ENCODE results near the gene ATF2.

Gene ATF2

DNA sequence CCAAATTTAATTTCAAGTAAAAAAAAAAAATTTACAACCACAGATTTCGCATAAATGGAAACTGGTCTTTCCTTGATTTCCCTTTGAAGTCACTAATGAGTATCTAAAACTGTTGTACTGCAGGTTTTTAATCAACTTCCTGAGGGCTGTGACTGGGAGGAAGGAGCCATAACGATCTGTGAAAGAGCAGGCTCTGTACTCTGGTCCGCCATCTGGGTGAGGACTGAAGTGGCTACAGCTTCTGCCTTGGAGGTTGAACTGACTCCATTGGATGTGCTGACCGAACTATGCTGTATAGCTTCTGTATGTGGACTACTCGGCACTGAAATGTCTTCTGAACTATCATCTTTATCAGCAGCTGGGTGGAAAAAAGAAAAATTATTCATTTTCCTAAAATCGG is 93.5 kb downstream of the ATF2 start:
- H3K4me3 Mint-ChIP-seq = no peak overlapping the region

DNA sequence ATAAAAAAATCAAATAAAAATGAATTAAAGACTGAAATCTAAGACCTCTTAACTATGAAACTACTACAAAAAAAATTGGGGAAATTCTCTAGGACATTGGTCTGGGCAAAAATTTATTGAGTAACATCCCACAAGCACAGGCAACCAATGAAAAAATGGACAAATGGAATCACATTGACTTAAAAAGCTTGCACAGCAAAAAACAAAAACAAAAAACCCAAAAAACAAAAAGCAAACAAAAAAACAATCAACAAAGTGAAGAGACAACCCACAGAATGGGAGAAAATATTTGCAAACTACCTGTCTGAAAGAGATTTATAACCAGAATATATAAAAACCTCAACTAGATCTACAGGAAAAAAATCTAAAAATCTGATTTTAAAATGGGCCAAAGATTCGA is 99.5 kb downstream of the ATF2 start:
- TF ChIP-seq, protein P1, sequence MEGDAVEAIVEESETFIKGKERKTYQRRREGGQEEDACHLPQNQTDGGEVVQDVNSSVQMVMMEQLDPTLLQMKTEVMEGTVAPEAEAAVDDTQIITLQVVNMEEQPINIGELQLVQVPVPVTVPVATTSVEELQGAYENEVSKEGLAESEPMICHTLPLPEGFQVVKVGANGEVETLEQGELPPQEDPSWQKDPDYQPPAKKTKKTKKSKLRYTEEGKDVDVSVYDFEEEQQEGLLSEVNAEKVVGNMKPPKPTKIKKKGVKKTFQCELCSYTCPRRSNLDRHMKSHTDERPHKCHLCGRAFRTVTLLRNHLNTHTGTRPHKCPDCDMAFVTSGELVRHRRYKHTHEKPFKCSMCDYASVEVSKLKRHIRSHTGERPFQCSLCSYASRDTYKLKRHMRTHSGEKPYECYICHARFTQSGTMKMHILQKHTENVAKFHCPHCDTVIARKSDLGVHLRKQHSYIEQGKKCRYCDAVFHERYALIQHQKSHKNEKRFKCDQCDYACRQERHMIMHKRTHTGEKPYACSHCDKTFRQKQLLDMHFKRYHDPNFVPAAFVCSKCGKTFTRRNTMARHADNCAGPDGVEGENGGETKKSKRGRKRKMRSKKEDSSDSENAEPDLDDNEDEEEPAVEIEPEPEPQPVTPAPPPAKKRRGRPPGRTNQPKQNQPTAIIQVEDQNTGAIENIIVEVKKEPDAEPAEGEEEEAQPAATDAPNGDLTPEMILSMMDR (IDR thresholded peaks at IDR 0.05; ENCODE audit: unreplicated experiment in 3 of 3) = no peak
- Mint-ChIP-seq H3K4me3 (no peak overlapping the region), H3K27me3 (ENCODE audit: low read depth) (no peaks in the 10 kb centered on the region), H3K4me1 (no peaks in the 10 kb centered on the region), H3K36me3 (ENCODE audit: low read depth) (peaks cover 75% of the 10 kb centered on the region), H3K27ac (no peak overlapping the region), H3K9me3 (peaks cover 6% of the 10 kb centered on the region)

More for the DNA sequence above, 93.5 kb downstream of the ATF2 start:
- H3K36me3 Mint-ChIP-seq (ENCODE audit: low read depth) = peaks cover 63% of the 10 kb centered on the region
- H3K27me3 Mint-ChIP-seq (ENCODE audit: low read depth) = no peaks in the 10 kb centered on the region
- no peaks in the 10 kb centered on the region for H3K4me1 Mint-ChIP-seq
- TF ChIP-seq, protein P1 (IDR thresholded peaks at IDR 0.05; ENCODE audit: unreplicated experiment in 3 of 3) = no peak
- H3K27ac Mint-ChIP-seq = no peak overlapping the region
- no peaks in the 10 kb centered on the region for H3K9me3 Mint-ChIP-seq

DNA sequence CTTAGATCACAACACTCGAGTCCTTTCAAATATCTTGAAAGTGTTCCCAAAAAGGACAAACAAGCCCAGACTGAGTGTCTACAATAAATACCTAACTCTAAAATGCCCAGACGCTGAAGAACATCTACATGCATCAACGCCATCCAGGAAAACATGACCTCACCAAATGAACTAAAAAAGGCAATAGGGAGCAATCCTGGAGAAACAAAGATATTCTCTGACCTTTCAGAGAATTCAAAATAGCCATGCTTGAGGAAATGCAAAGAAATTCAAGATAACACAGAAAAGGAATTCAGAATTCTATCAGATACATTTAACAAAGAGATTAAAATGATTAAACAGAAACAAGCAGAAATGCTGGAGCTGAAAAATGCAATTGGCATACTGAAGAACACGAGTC is 101.6 kb downstream of the ATF2 start:
- Mint-ChIP-seq H3K4me3 (no peak overlapping the region), H3K27ac (no peak overlapping the region), H3K9me3 (peaks cover 6% of the 10 kb centered on the region), H3K4me1 (no peaks in the 10 kb centered on the region), H3K27me3 (ENCODE audit: low read depth) (no peaks in the 10 kb centered on the region), H3K36me3 (ENCODE audit: low read depth) (peaks cover 74% of the 10 kb centered on the region)
- TF ChIP-seq, protein P1 (IDR thresholded peaks at IDR 0.05; ENCODE audit: unreplicated experiment in 3 of 3) = no peak

DNA sequence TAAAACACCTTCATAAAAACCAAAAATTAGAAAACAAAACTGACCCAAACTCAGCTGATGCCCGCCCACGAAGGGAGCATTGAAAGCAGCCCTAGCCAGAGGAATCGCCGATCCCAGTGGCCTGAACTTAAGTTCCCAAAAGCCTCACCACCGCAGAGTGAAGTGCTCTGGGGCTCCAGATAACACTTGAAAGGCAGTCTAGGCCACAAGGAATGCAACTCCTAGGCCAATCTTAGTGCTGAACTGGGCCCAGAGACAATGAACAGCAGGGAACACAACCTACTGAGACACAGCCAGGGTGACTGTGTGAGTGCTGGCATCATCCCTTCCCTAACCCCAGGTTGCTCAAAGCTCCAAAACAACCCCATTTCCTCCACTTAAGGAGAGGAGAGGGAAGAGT is 103.2 kb downstream of the ATF2 start:
- Mint-ChIP-seq H3K9me3 (peaks cover 6% of the 10 kb centered on the region), H3K4me3 (no peak overlapping the region), H3K27ac (no peak overlapping the region), H3K4me1 (no peaks in the 10 kb centered on the region), H3K36me3 (ENCODE audit: low read depth) (peaks cover 64% of the 10 kb centered on the region), H3K27me3 (ENCODE audit: low read depth) (no peaks in the 10 kb centered on the region)
- TF ChIP-seq, protein P1 (IDR thresholded peaks at IDR 0.05; ENCODE audit: unreplicated experiment in 3 of 3) = no peak

DNA sequence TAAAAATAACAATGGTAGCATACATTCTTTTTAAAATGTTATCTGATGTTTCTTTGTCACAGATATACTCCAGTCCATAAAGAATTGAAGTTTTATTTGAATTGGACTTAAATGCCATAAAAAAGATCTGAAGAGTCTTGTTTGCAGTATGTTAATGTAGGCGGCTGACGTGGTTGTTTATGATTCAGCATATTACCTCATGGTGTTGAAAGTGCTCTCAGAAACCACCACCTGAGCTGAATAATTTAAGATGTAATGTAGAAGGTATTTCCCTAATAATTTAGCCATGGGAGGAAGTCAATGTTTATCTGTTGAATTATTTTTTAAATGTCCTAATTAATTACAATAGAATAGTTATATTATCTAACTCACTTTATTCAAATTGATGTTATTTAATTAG is 104.3 kb downstream of the ATF2 start:
- peaks cover 61% of the 10 kb centered on the region for H3K36me3 Mint-ChIP-seq (ENCODE audit: low read depth)
- H3K27me3 Mint-ChIP-seq (ENCODE audit: low read depth) = no peaks in the 10 kb centered on the region
- TF ChIP-seq, protein P1 (IDR thresholded peaks at IDR 0.05; ENCODE audit: unreplicated experiment in 3 of 3) = no peak
- no peaks in the 10 kb centered on the region for H3K4me1 Mint-ChIP-seq
- H3K4me3 Mint-ChIP-seq = no peak overlapping the region
- peaks cover 6% of the 10 kb centered on the region for H3K9me3 Mint-ChIP-seq
- no peak overlapping the region for H3K27ac Mint-ChIP-seq

DNA sequence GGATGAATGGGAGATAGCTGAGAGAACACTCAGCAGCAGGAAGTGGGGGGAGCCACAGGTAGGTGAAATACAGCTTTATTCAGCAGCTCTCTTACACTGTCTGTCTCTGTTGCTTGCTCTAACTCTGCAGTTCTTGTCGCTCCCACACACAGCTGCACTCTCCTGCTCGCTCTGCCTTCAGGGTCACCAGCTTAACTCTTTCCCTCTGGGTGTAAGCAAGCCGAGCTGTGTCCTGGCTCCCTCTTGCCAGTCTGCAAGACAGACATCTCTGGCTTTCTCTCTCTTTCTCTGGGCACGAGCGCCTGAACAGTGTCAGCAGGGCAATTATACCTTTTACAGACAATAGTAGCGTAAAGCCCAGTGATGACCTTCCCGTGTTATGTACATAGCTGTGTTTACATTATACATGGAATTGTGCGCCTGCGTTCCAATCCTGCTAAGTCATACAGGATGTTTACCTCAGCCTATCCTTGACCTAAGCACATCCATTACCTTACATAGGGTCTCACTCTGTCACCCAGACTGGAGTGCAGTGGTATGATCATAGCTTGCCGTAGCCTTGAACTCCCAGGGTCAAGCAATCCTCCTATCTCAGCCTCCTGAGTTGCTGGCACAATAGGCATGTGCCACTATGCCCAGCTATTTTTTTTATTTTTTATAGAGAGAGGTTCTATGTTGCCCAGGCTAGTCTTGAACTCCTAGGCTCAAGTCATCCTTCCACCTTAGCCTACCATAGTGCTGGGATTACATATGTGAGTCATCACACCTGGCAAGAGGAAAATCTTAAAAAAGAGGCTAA is 105.0 kb downstream of the ATF2 start:
- Mint-ChIP-seq H3K27ac (no peak overlapping the region), H3K9me3 (peaks cover 6% of the 10 kb centered on the region), H3K36me3 (ENCODE audit: low read depth) (peaks cover 53% of the 10 kb centered on the region), H3K27me3 (ENCODE audit: low read depth) (no peaks in the 10 kb centered on the region), H3K4me3 (no peak overlapping the region), H3K4me1 (no peaks in the 10 kb centered on the region)
- TF ChIP-seq, protein P1 (IDR thresholded peaks at IDR 0.05; ENCODE audit: unreplicated experiment in 3 of 3) = no peak

Measured in nephron (organoid).